ENCODE results near the gene SIAH2. TPM values are rescaled to one million over a fixed set of nuclear protein-coding genes. Genes with fewer than 3 reads are reported as not detected.

SIAH2 gene
- total RNA-seq, 1 donor from 2014 or later = 26.9 TPM

DNA sequence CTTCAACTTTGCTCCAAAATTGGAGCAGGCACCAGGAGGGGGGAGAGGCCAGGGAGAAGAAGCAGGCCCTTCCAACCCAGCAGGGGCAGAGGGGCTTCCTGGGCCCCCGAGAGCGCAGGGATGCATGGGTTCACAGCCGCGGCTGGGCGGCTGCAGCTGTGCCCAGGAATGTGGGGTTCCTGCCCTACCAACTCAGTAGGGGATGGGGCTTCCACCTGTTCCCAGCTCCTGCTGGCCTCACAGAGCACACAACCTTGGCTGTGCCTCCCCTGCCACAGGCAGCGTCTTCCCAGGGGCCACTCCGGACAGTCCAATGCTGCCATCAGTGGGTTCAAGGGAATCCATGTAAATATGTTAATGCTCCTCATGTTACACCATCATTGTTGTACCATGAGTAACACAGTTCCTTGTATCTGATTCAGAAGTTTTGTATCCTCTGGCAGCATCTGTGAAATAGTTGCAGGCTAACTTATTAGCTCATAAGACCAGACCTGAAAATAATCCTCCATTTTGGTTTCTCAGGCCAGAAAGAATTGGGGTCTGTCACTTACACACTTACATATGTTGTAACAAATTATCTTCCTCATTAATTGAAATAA lies 12.1 kb upstream of the SIAH2 start:
- DNase-seq (ENCODE audit: low spot score) = no peak

DNA sequence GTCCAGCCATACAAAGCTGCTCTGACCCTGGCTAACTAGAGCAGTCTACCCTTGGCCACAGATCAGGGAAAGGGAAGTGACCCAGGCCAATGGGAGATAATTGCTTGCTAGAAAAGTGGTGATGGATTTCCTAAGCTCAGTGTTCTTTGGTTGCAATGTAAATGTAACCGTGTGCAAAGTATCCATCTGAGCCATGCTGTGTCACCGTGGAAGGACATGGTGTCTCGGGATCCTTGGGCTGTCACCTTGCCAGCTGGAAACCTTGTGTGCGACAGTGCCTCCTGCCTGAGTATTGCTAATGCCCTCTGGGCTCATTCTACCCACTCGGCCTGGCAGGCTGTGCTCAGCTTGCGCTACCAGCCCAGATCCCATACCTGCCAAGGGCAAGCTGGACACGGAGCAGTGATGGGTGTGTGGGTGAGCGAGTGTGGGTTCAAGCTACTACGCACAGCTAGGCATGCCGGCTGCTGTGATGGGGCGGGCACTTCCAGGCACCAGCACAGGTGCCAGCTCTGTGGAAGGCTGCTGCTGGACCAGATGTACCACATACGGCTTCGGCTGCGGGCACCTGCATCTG lies 10.7 kb upstream of the SIAH2 start:
- DNase-seq (ENCODE audit: low spot score) = no peak

DNA sequence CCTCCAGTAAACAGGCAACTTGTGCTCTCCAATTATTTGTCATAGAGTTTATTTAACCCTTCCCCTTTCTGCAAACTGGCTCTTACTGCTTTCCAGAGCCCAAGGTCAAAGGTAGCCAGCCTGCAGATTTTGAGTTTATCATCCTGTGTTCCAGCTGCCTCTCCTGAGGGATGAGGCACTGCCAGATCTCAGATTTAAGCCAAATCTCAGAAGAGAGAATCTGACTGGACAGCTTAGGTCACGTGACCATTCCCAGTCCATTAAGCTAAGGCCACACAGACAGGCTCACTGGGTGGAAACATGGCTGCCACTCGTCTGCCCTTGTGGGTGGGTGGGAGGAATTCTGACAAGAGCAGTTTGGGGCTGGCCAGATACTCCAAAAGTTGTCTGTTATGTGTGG lies 8.6 kb upstream of the SIAH2 start:
- DNase-seq (ENCODE audit: low spot score) = no peak

DNA sequence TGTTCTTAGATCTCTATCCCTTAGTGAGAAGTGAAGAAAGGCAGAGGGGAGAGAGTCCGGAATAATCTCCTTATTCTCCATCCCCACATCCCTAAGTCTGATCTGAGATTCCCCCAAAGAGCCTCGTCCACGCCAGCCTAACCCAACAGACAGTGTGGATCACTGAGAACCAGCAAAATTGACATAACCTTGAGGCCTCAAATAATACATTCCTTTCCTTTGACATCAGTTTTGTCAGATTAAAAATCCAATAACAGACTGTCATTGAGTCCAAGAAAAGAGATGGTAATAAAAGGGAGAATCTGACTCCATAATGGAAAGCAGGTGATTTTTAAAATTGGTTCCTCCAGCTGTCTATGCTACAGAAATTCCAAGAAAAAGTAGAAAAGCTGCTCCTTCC lies 7.7 kb upstream of the SIAH2 start:
- DNase-seq (ENCODE audit: low spot score) = no peak

DNA sequence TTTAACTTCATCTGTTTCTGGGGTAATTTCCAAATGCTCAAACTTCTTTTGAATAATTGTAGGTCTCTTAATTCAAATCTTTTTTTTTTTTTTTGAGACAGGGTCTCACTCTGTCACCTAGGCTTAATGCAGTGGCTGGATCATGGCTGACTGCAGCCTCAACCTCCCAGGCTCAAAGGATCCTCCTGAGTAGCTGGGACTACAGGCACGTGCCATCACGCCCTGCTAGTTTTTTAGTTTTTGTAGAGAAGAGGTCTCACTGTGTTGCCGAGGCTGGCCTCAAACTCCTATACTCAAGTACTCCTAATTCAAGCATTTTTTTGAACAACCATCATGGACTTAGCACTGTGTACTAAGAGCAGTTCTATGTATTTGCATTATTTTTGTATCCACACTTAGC lies 3.8 kb upstream of the SIAH2 start:
- DNase-seq (ENCODE audit: low spot score) = no peak

DNA sequence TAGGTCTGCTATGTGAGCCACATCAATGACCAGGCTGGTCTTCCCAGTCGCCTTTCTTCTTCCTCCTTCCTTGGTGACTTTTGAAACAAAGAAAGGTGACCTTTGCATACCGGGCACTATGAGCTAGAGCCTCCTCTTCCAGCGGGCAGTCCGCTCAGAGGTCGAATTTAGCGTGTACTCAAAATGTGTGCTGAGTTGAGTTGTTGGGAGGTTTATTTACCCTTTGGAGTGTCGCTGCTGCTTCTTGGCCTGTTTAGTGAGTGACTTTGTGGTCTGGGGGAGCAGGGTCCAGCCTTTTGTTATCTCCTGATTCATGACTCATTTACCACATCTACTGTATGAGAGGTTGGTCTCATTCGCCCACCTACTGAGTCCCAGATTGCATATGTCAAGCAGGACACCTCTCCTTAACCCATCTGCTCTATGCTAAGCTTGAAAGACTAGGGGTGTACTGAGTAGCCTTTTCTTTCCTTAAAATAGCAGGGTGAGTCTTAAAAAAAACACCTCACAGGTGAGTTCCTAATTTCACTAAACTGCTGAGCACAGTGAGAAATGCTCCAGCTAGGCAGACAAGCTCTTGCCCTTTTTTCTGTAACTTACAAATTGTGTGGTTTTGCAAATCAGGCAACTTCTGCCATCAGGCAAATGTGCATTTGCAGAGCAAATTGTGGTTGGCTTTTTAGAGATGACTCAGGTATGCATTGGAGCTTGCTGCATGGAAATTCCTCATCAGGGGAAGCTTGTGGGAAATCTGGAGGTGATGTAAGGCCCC lies 3.2 kb upstream of the SIAH2 start:
- no peak for DNase-seq (ENCODE audit: low spot score)

DNA sequence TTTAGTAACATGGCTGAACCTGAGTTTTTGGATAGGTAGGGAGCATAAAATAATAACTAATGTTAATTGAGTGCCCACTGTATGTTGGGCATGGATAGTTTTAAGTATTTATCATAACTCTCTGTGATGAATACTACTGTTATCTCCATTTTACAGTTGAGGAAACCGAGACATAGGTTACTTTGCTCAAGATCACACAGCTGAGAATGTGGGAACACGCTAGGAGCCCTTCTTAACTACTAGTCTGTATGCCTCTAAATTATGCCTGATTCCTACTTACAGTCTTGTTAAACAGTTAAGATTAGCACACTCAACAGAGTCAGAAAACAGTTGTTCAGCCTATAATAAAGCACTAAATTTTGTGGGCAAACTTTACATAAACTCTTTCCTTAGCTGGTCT lies 2.0 kb upstream of the SIAH2 start:
- no peak for DNase-seq (ENCODE audit: low spot score)

DNA sequence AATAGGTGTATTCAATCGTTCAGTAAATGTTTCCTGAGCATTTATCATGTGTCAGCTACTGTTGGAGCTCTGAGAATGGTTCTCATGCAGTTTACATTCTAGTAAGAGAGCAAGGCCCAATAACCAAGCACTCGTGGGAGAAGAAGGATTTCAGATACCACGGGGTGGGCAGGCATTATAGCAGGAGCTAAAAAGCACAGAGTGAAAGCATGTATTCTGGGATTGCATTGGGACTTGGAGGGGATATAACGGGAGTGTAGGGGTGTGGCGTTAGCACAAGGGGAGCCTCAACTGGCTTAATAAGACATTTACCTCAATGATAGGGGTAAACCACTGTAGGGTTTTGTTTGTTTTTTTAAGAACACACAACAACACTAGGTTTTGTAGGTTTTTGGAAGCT lies 1.6 kb upstream of the SIAH2 start:
- DNase-seq (ENCODE audit: low spot score) = no peak

DNA sequence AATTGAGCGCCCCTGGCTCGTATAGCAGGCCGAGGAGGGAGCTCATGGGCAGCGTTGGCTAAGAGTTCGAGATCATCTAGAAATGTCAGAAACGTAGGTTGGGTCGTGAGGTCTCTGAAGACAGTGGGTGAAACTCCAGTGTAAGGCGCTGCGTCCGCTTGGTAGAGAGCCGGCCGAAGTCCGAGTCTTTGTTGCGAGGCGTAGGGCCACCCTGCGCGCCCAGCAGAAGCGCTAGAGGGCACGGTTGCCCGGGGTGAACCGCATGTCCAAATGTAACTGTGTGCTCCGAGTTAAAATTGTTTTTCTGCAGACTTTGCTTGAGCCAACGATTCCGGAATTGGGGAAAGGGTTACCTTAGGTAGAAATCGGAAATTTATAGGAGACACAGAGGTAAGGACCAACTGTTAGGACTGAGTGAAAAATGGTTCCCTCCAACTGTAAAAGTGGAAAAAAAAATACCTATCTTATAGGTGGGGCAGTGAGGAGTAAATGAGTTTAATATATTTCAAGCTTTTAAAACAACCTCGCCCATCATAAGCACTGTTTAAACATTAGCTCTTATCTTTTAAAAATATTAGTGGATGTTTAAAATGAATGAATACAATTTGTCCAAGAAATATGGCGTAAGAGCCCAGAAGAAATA lies 993 bp upstream of the SIAH2 start:
- DNase-seq (ENCODE audit: low spot score) = no peak

DNA sequence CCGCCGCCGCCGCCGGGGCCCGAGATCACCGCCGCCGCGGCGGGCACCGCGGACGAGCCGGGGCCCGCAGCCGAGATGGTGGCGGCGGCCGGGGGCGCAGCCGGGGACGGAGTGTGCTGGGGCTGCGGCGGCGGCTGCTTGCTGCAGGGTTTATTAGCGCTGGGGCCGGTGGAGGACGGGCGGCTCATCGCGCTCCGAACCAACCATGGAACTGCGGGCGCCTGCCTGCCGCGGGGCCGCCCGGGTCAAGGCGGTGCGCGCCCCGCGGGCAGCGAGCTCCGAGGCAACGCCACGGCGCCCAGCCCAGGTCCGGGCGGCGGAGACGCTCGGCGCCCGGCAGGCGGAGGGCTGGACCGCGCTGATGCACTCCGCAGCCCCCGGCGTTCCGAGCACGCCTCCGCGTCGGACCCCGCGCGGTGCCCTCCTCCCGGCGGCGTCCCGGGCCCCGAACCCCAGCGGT lies 277 bp downstream of the SIAH2 start:
- DNase-seq (ENCODE audit: low spot score) = no peak

DNA sequence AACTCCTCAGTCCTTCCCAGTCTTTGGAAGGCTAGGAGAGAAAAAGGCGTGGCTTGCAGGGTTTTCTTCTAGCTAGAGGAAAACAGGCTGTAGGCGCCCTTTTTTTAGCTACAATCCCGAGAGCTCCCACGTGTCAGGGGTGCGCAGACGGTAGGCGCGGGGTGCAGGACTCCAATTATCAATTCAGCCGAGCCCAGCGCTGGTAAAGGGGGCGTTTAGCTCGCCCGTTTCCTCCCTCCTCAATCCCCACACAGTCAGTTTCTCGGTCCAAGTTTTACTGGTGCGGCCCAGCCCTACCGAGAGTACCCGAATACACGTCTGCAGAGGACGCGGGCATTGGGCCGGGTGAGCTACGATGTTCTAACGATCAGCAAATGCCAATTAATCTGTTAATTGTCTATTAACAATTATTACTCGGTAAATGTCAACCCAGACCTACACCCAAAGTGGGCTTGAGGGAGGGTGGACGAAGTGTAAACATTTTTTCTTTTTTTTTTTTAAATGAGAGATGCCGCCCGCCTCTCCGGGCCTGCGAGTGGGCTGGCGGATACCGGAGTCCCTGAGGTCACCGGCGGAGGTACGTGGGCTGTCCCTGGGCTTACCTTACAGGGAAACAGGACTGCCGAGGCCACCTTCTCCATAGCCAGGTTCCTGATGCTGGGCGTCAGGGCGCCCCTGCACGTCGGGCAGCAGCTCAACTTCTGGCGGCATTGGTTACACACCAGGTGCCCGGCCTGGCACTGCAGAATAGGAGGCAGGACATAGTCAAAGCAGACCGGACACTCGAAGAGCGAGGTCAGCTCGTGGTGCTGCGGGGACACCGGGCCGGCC lies 923 bp downstream of the SIAH2 start:
- DNase-seq (ENCODE audit: low spot score) = no peak

DNA sequence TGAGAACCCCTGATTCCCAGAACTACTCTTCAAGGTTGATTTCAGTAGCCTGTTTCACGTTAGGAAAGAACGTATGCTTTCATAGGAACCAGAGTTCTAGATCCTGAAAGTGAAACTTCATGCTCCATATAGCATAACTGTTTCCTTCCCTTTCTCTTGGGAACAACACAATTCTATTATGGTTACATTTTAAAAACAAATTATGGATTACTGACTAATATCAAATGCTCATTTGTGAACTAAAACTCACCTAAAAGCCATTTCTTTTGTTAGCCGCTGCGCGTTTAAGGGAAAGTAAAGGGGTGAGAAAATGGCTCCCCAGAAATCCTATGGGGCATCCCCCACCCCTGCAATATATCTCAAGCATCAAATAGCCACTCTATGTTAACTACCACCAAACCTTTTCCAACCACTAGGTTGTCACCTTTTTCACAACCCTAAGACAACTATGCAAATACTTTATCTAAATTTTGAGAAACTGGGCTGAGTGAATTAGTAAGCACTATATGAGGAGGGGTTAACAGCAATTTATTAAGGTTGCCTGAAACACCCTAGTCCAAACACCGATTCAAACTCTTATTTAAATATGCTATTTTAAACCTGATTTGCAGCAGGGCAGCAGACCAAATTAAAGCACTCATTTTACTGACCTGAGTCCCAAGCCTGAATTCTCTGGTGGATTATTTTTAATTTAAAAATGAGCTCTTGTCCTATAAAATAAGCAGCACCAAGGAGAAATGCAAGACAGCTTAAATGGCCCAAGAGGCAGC lies 2.4 kb downstream of the SIAH2 start:
- DNase-seq (ENCODE audit: low spot score) = no peak

DNA sequence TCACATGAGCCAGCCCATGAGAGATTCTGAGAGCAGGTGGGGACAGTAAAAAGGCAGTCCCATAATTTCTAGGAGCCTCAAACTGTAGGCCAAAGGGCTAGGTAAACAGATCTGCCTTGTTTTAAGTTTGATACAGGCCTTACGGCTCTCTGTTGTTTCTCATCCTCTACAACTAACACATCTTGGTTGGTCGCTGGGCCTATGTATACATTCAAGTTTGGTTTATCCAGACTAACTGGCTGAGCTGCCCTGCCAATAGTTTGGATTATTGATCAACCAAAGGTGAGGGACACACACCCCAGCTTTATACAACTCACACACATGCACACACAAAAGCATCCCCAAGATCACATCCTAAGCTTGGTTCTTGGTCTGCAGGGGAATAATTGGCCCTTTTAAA lies 3.0 kb downstream of the SIAH2 start:
- DNase-seq (ENCODE audit: low spot score) = no peak

DNA sequence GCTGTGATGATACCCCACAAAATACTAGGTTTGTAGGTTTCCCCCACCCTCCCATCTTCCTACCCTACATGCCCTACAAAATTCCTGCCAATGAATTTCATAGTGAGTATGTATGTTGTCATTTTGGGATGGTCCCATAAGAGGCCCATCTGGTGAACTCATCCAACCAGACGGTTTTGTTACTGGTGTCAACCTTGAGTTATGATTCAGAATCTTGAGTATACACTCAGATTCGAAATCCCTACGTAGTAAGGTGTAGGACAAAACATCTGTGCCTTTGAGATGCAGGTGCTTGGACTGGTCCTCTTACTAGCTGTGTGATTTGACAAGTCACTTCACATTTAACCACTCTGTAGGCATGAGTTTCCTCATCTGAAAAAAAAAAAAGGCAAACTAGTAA lies 3.6 kb downstream of the SIAH2 start:
- no peak for DNase-seq (ENCODE audit: low spot score)

DNA sequence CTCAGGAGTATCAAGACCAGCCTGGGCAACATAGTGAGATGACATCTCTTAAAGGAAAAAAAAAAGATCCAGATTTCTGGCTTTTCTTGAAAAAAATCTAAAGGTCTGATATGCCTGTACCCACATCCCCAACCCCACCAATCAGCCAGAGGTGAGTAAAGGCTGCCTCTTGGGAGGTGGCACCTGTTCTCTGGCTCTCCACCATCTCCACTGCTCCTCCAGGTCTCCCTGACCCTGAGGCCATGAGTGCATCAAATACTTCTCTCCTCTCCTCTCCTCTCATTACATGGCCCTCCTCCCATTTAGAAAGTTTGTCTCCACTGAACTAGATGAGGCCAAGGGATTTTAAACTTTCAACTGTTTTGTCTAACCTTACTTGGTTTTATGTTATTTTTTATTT lies 5.2 kb downstream of the SIAH2 start:
- DNase-seq (ENCODE audit: low spot score) = no peak

DNA sequence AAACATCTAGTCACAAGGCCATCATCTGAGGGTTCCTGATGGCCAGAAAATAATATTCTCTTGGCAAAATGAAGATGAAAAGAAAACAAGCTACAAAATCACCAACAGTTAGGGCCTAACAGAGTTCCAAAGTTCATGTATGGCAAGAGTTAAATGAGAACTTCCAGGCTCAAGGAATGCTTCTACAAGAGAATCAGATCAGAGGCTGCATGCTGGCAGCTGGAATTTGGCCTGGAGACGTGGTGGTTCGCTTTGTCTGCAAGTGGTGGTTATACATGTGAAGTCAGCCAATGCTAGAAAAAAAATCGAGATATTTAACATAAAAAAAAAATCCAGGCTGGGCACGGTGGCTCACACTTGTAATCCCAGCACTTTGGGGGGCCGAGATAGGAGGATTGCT lies 5.6 kb downstream of the SIAH2 start:
- DNase-seq (ENCODE audit: low spot score) = no peak

DNA sequence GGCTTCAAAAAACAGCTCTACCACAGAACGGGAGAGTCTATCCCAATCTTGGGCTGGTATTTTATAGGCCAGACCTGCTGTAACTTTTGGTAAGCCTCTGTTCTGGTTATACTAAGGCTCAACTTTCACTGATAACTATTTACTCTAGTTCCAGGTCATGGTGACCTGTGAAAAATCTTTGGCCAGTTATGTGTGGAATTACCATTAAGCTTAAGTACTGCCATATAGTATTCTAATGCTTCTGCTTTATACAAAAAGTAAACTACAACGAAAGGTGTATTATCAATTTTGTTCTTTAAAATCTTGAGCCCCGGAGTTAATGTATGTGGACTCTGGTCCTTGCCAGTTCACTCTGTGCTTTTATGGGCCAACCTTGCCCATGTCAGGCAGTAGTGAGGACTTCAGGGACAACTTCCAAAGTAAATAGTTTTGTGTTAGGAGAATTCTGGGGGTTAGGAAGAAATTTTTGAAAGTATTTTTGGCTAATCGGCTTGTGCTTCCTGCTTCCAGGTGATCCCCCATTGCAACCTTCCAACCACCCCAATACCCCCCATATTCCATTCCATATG lies 6.4 kb downstream of the SIAH2 start:
- no peak for DNase-seq (ENCODE audit: low spot score)

DNA sequence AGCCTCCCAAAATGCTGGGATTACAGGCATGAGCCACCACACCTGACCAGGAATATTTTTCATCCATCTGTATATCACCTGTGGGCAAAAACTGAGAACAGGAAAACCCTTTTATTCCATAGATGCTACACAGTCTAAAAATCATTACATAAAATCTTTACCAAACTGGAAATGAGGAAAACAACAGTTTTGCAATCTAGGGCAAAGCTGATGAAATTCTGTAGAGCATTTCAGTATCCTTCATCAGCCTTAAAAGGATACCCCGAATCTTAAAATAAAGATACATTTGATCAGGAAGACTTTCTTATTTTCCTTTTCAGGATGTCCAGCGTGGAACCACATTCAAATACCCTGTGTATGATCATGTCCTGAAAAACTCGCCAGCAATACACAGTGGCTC lies 7.1 kb downstream of the SIAH2 start:
- DNase-seq (ENCODE audit: low spot score) = no peak

DNA sequence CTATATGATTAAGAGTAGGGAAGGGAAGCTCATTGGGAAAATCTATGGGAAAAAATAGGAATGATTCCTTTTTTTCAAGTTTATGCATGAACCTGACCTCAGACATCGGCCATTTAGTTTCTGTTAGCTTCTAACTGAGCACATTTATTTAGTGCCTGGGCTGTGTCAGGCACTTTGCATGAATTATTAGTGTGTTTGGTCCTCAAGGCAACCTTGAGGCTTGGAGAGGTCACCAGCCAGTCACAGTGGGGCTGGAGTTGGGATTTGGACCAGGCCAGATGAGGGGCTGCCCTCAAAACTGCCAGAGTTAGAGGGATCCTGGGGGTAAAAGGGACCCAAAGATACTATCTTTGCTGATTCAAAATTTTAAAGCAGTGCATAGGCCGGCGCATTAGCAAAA lies 8.1 kb downstream of the SIAH2 start:
- no peak for DNase-seq (ENCODE audit: low spot score)

DNA sequence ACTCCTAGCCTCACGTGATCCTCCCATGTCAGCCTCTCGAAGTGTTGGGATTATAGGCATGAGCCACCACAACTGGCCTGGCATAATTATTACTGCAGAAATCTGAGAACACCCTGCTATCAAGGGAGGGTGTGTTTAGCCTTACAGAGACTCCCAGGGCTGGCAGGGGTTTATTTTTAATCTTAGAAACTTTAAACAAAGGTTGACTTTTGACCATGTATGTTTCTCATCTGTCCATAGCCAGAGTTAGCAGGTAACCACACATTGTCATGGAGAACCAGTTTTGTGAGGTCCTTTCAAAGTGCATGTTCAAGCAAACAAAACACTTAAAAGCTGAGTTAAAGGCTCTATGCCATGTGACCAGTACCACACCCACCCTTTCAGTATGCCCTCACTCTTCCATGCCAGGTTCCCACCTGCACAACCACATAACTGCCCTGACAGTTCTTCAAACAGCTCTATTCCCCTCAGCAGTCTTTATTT lies 11.1 kb downstream of the SIAH2 start:
- DNase-seq (ENCODE audit: low spot score) = no peak

Measured in mesenteric fat pad (tissue), 1 donor.